HEK293 (cell line): ENCODE results near the gene COL1A1.

Experiments used
- CTCF ChIA-PET: fragments of 350-600 bp; formaldehyde crosslinking; extraction: SDS; loops from one replicate; lab custom pipeline; 2021; ENCODE audit warnings: antibody characterized with exemption; lab: Yijun Ruan, JAX
- POLR2A ChIA-PET: fragments of 300-600 bp; formaldehyde crosslinking; extraction: SDS; loops from one replicate; lab custom pipeline; 2020; ENCODE audit warnings: antibody characterized with exemption, inconsistent platforms; lab: Yijun Ruan, JAX
- H3K27ac ChIP-seq: fragments of 200-500 bp; sonication (Bioruptor generic); 2 replicates; pipeline ENCODE4 v1.5.1; 2014; ENCODE audit warnings: low read depth, low read length, control low read depth, inconsistent platforms; ENCODE audit errors: extremely low read depth
- H3K36me3 ChIP-seq, 2 experiments: fragments of 200-500 bp in 1 of 2; sonication (Bioruptor generic) in 1 of 2; 1 replicate in 1 of 2; 2 replicates in 1 of 2; pipeline ENCODE4 v1.5.1; 2014 to 2017; ENCODE audit warnings: inconsistent platforms in 2 of 2, low read length in 2 of 2; ENCODE audit not compliant: control insufficient read depth in 2 of 2, insufficient read depth in 1 of 2
- H3K4me1 ChIP-seq: fragments of 200-500 bp; sonication (Bioruptor generic); 2 replicates; pipeline ENCODE4 v1.5.1; 2014; ENCODE audit warnings: mild to moderate bottlenecking, low read length, inconsistent platforms; ENCODE audit not compliant: control insufficient read depth, insufficient read depth
- H3K4me3 ChIP-seq: 2 replicates; pipeline ENCODE4 v1.5.1; 2011; ENCODE audit warnings: low read depth, mild to moderate bottlenecking, control low read depth, low read length, moderate library complexity
- H3K9me3 ChIP-seq: fragments of 200-500 bp; sonication (Bioruptor generic); 2 replicates; pipeline ENCODE4 v1.5.1; 2014; ENCODE audit warnings: low read depth, low read length, inconsistent platforms; ENCODE audit not compliant: control insufficient read depth, insufficient read depth
- GFI1B ChIP-seq: fragments of 450-650 bp; formaldehyde crosslinking; IDR thresholded peaks from 2 replicates; pipeline ENCODE4 v1.5.1; 2016; ENCODE audit warnings: missing biosample characterization, missing genetic modification characterization
- KLF16 ChIP-seq: fragments of 450-650 bp; formaldehyde crosslinking; IDR thresholded peaks from 2 replicates; pipeline ENCODE4 v1.5.1; 2017; ENCODE audit warnings: missing biosample characterization, missing genetic modification characterization
- KLF9 ChIP-seq: fragments of 450-650 bp; formaldehyde crosslinking; IDR thresholded peaks from 2 replicates; pipeline ENCODE4 v1.5.1; 2016; ENCODE audit warnings: missing biosample characterization, missing genetic modification characterization, low read depth
- SETDB1 ChIP-seq: IDR thresholded peaks from one replicate; pipeline ENCODE4 v1.6.1; 2017; ENCODE audit warnings: mild to moderate bottlenecking, low read length, moderate library complexity, mixed read lengths; ENCODE audit not compliant: insufficient read length
- ZBTB1 ChIP-seq: fragments of 450-650 bp; formaldehyde crosslinking; IDR thresholded peaks from 2 replicates; pipeline ENCODE4 v1.5.1; 2016; ENCODE audit warnings: missing biosample characterization, missing genetic modification characterization
- ZBTB17 ChIP-seq: fragments of 450-650 bp; formaldehyde crosslinking; IDR thresholded peaks from 2 replicates; pipeline ENCODE4 v1.5.1; 2016; ENCODE audit warnings: missing biosample characterization, missing genetic modification characterization
- ZEB2 ChIP-seq: fragments of 450-650 bp; formaldehyde crosslinking; IDR thresholded peaks from 2 replicates; pipeline ENCODE4 v1.5.1; 2016; ENCODE audit warnings: missing biosample characterization, missing genetic modification characterization
- ZNF2 ChIP-seq: fragments of 450-650 bp; formaldehyde crosslinking; IDR thresholded peaks from 2 replicates; pipeline ENCODE4 v1.5.1; 2016; ENCODE audit warnings: missing biosample characterization, missing genetic modification characterization
- ZNF202 ChIP-seq: fragments of 450-650 bp; formaldehyde crosslinking; IDR thresholded peaks from 2 replicates; pipeline ENCODE4 v1.5.1; 2016; ENCODE audit warnings: missing biosample characterization, missing genetic modification characterization, borderline replicate concordance
- ZNF404 ChIP-seq: fragments of 450-650 bp; formaldehyde crosslinking; IDR thresholded peaks from 2 replicates; pipeline ENCODE4 v1.5.1; 2017; ENCODE audit warnings: missing biosample characterization, missing genetic modification characterization
- ZNF473 ChIP-seq: fragments of 450-650 bp; formaldehyde crosslinking; IDR thresholded peaks from 2 replicates; pipeline ENCODE4 v1.5.1; 2017; ENCODE audit warnings: missing biosample characterization, missing genetic modification characterization
- ZNF610 ChIP-seq: fragments of 450-650 bp; formaldehyde crosslinking; IDR thresholded peaks from 2 replicates; pipeline ENCODE4 v1.5.1; 2016; ENCODE audit warnings: missing biosample characterization, missing genetic modification characterization, borderline replicate concordance
- ZNF701 ChIP-seq: fragments of 450-650 bp; formaldehyde crosslinking; IDR thresholded peaks from 2 replicates; pipeline ENCODE4 v1.5.1; 2016; ENCODE audit warnings: missing biosample characterization, missing genetic modification characterization
- ZNF843 ChIP-seq: fragments of 450-650 bp; formaldehyde crosslinking; IDR thresholded peaks from 2 replicates; pipeline ENCODE4 v1.5.1; 2016; ENCODE audit warnings: missing biosample characterization, missing genetic modification characterization
- TF ChIP-seq, protein P1 (sequence below): fragments of 450-650 bp; formaldehyde crosslinking; IDR thresholded peaks from 2 replicates; pipeline ENCODE4 v1.5.1; 2016; ENCODE audit warnings: missing biosample characterization, missing genetic modification characterization, borderline replicate concordance
- TF ChIP-seq, protein P2 (sequence below): fragments of 450-650 bp; formaldehyde crosslinking; conservative IDR thresholded peaks from 2 replicates; pipeline ENCODE4 v1.5.1; 2016; ENCODE audit warnings: low read depth, missing biosample characterization, missing genetic modification characterization
- TF ChIP-seq, protein P3 (sequence below): fragments of 450-650 bp; formaldehyde crosslinking; IDR thresholded peaks from 2 replicates; pipeline ENCODE4 v1.5.1; 2016; ENCODE audit warnings: missing biosample characterization, missing genetic modification characterization, low read depth
- TF ChIP-seq, protein P4 (sequence below): fragments of 450-650 bp; formaldehyde crosslinking; IDR thresholded peaks from 2 replicates; pipeline ENCODE4 v1.5.1; 2016; ENCODE audit warnings: missing biosample characterization, missing genetic modification characterization
- TF ChIP-seq, protein P5 (sequence below): fragments of 450-650 bp; formaldehyde crosslinking; IDR thresholded peaks from 2 replicates; pipeline ENCODE4 v1.5.1; 2017; ENCODE audit warnings: missing biosample characterization, missing genetic modification characterization

Gene COL1A1

DNA sequence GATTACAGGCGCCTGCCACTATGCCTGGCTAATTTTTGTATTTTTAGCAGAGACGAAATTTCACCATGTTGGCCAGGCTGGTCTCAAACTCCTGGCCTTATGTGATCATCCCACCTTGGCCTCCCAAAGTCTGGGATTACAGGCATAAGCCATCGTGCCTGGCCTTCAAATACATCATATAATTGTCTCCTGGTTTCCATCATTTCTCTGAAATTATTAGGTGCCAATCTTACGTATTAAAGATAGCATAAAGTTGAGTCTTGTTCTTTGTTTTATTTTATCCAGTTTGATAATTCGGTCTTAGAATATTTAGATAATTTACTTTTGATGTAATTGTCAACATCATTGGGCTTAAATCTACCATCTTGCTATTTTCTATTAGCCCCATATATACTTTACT is 40.0 kb upstream of the COL1A1 start:
- Histone ChIP-seq H3K4me1 (no peaks in the 10 kb centered on the region), H3K9me3 (no peaks in the 10 kb centered on the region), H3K27ac (no peak overlapping the region), H3K36me3 (no peaks in the 10 kb centered on the region), H3K4me3 (no peak overlapping the region)
- TF ChIP-seq, protein P1, sequence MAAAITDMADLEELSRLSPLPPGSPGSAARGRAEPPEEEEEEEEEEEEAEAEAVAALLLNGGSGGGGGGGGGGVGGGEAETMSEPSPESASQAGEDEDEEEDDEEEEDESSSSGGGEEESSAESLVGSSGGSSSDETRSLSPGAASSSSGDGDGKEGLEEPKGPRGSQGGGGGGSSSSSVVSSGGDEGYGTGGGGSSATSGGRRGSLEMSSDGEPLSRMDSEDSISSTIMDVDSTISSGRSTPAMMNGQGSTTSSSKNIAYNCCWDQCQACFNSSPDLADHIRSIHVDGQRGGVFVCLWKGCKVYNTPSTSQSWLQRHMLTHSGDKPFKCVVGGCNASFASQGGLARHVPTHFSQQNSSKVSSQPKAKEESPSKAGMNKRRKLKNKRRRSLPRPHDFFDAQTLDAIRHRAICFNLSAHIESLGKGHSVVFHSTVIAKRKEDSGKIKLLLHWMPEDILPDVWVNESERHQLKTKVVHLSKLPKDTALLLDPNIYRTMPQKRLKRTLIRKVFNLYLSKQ (tag by site-specific recombination): no peak
- TF ChIP-seq, protein P2, sequence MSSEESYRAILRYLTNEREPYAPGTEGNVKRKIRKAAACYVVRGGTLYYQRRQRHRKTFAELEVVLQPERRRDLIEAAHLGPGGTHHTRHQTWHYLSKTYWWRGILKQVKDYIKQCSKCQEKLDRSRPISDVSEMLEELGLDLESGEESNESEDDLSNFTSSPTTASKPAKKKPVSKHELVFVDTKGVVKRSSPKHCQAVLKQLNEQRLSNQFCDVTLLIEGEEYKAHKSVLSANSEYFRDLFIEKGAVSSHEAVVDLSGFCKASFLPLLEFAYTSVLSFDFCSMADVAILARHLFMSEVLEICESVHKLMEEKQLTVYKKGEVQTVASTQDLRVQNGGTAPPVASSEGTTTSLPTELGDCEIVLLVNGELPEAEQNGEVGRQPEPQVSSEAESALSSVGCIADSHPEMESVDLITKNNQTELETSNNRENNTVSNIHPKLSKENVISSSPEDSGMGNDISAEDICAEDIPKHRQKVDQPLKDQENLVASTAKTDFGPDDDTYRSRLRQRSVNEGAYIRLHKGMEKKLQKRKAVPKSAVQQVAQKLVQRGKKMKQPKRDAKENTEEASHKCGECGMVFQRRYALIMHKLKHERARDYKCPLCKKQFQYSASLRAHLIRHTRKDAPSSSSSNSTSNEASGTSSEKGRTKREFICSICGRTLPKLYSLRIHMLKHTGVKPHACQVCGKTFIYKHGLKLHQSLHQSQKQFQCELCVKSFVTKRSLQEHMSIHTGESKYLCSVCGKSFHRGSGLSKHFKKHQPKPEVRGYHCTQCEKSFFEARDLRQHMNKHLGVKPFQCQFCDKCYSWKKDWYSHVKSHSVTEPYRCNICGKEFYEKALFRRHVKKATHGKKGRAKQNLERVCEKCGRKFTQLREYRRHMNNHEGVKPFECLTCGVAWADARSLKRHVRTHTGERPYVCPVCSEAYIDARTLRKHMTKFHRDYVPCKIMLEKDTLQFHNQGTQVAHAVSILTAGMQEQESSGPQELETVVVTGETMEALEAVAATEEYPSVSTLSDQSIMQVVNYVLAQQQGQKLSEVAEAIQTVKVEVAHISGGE (tag by site-specific recombination): no peak
- no peak for TF ChIP-seq ZNF404 (tag by site-specific recombination)
- peak; percentile 40 for TF ChIP-seq SETDB1
- CTCF ChIA-PET: interaction anchor here (0.6 to 1.7 kb wide), 5 partner anchors 23 to 1362 kb away, joined by 4 to 11 read pairs (median 5); partner anchors contain the start of gene COL1A1
- POLR2A ChIA-PET: no interaction called here

DNA sequence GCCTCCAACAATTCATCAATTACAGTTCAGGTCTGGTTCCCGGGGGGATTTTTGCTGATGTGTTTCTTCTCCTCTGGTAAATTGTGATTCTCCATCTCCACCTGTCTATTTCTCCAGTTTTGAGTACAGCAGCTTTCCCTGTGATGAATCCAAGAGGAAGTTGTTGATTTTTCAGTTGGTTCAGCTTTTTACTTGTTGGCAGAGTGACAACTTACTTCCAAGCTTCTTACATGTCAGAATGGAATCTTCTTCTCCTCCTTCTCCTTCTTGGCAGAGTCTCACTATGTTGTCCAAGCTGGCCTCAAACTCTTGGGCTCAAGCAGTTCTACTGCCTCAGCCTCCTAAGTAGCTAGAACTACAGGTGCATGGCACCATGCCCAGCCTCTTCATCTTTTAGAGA is 39.4 kb upstream of the COL1A1 start:
- TF ChIP-seq KLF16 (tag by site-specific recombination) (no peak), ZNF610 (no peak), GFI1B (tag by site-specific recombination) (no peak), ZEB2 (no peak), ZBTB1 (tag by site-specific recombination) (no peak), ZNF843 (tag by site-specific recombination) (no peak), ZNF2 (tag by site-specific recombination) (no peak), KLF9 (no peak)
- TF ChIP-seq, protein P3, sequence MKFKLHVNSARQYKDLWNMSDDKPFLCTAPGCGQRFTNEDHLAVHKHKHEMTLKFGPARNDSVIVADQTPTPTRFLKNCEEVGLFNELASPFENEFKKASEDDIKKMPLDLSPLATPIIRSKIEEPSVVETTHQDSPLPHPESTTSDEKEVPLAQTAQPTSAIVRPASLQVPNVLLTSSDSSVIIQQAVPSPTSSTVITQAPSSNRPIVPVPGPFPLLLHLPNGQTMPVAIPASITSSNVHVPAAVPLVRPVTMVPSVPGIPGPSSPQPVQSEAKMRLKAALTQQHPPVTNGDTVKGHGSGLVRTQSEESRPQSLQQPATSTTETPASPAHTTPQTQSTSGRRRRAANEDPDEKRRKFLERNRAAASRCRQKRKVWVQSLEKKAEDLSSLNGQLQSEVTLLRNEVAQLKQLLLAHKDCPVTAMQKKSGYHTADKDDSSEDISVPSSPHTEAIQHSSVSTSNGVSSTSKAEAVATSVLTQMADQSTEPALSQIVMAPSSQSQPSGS (tag by site-specific recombination): no peak
- TF ChIP-seq, protein P4, sequence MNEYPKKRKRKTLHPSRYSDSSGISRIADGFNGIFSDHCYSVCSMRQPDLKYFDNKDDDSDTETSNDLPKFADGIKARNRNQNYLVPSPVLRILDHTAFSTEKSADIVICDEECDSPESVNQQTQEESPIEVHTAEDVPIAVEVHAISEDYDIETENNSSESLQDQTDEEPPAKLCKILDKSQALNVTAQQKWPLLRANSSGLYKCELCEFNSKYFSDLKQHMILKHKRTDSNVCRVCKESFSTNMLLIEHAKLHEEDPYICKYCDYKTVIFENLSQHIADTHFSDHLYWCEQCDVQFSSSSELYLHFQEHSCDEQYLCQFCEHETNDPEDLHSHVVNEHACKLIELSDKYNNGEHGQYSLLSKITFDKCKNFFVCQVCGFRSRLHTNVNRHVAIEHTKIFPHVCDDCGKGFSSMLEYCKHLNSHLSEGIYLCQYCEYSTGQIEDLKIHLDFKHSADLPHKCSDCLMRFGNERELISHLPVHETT (tag by site-specific recombination): no peak
- Histone ChIP-seq H3K4me3 (no peak overlapping the region), H3K36me3 (no peaks in the 10 kb centered on the region), H3K27ac (no peak overlapping the region), H3K9me3 (no peaks in the 10 kb centered on the region), H3K4me1 (no peaks in the 10 kb centered on the region)
- CTCF ChIA-PET: interaction anchor here (0.7 to 1.0 kb wide), 2 partner anchors 22 to 24 kb away, joined by 4 read pairs; no protein-coding TSS in a partner anchor
- POLR2A ChIA-PET: no interaction called here

DNA sequence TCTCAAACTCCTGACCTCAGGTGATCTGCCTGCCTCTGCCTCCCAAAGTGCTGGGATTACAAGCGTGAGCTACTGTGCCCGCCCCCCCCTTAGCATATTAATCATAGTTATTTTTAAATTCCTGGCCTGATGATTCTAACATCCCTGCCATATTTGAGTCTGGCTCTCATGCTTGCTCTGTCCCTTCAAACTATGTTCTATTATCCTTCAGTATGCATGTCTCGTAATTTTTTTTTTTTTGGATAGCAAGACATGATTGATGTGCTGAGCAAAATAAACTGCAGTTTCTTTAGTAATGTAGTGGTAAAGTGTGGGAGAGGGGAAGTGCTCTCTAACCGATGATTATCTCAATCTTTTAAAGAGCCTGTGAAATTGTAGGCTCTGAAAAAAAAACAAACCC is 38.5 kb upstream of the COL1A1 start:
- no peaks in the 10 kb centered on the region for H3K4me1 ChIP-seq
- ChIA-PET CTCF (interaction anchor here (0.6 to 1.6 kb wide), 4 partner anchors 16 to 45 kb away, joined by 3 to 4 read pairs (median 4); no protein-coding TSS in a partner anchor), POLR2A (no interaction called here)
- H3K4me3 ChIP-seq: no peak overlapping the region
- H3K36me3 ChIP-seq: no peaks in the 10 kb centered on the region
- H3K27ac ChIP-seq: no peak overlapping the region
- H3K9me3 ChIP-seq: no peaks in the 10 kb centered on the region
- TF ChIP-seq ZNF701 (tag by site-specific recombination) (no peak), KLF16 (tag by site-specific recombination) (no peak), ZNF202 (tag by site-specific recombination) (no peak), ZNF473 (tag by site-specific recombination) (no peak), ZBTB17 (tag by site-specific recombination) (no peak)
- TF ChIP-seq, protein P5, sequence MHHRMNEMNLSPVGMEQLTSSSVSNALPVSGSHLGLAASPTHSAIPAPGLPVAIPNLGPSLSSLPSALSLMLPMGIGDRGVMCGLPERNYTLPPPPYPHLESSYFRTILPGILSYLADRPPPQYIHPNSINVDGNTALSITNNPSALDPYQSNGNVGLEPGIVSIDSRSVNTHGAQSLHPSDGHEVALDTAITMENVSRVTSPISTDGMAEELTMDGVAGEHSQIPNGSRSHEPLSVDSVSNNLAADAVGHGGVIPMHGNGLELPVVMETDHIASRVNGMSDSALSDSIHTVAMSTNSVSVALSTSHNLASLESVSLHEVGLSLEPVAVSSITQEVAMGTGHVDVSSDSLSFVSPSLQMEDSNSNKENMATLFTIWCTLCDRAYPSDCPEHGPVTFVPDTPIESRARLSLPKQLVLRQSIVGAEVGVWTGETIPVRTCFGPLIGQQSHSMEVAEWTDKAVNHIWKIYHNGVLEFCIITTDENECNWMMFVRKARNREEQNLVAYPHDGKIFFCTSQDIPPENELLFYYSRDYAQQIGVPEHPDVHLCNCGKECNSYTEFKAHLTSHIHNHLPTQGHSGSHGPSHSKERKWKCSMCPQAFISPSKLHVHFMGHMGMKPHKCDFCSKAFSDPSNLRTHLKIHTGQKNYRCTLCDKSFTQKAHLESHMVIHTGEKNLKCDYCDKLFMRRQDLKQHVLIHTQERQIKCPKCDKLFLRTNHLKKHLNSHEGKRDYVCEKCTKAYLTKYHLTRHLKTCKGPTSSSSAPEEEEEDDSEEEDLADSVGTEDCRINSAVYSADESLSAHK (tag by site-specific recombination): no peak
